DMS 273 (cell line): Measurements from ENCODE around the gene GADL1.

ENCODE experiments used
- DNase-seq: peaks from one replicate; lab custom pipeline; 2025; ENCODE audit not compliant: unreplicated experiment; lab: John Stamatoyannopoulos, UW

Gene GADL1

GRCh38 chr3:30680789-30681648 is 213.4 kb downstream of the GADL1 start:
- DNase-seq = peak; percentile 54

- DNase-seq = no peak
Measured at GRCh38 chr3:30679045-30679444, 215.4 kb downstream of the GADL1 start.

- DNase-seq = no peak
Measured at GRCh38 chr3:30677347-30677685, 217.1 kb downstream of the GADL1 start.

GRCh38 chr3:30676424-30677346 is 217.8 kb downstream of the GADL1 start:
- DNase-seq = no peak
